DMS 273 (cell line): ENCODE measurements around the gene PLCB3.

Experiments used
- DNase-seq: peaks from one replicate; lab custom pipeline; 2025; ENCODE audit not compliant: unreplicated experiment; lab: John Stamatoyannopoulos, UW

The PLCB3 gene

GRCh38 chr11:64265176-64266160 is 14.1 kb downstream of the PLCB3 start:
- DNase-seq = no peak

GRCh38 chr11:64266339-64266738 is 15.0 kb downstream of the PLCB3 start:
- no peak for DNase-seq

GRCh38 chr11:64267207-64267945 is 16.0 kb downstream of the PLCB3 start:
- peak; percentile 67 for DNase-seq

GRCh38 chr11:64268025-64268892 is 16.9 kb downstream of the PLCB3 start:
- peak; percentile 87 for DNase-seq

- DNase-seq = peak; percentile 49
Observed at GRCh38 chr11:64268893-64269539, 17.7 kb downstream of the PLCB3 start.

GRCh38 chr11:64269540-64270220 is 18.4 kb downstream of the PLCB3 start:
- peak; percentile 99 for DNase-seq

GRCh38 chr11:64275031-64275800 is 23.9 kb downstream of the PLCB3 start:
- DNase-seq = no peak

- no peak for DNase-seq
Observed at GRCh38 chr11:64275841-64276240, 24.5 kb downstream of the PLCB3 start.

- DNase-seq = no peak
Observed at GRCh38 chr11:64276653-64277431, 25.5 kb downstream of the PLCB3 start.

- no peak for DNase-seq
Observed at GRCh38 chr11:64278576-64279190, 27.4 kb downstream of the PLCB3 start.

GRCh38 chr11:64281957-64282770 is 30.8 kb downstream of the PLCB3 start:
- no peak for DNase-seq

GRCh38 chr11:64283092-64283491 is 31.8 kb downstream of the PLCB3 start:
- DNase-seq = no peak

GRCh38 chr11:64284048-64284961 is 33.0 kb downstream of the PLCB3 start, which contains the start of gene BAD:
BAD (minus strand) TSS chr11:64284665; CDS start chr11:64284368, 297 bp downstream.
- DNase-seq = peak; percentile 96

- DNase-seq = peak; percentile 86
Observed at GRCh38 chr11:64284962-64285884, 33.9 kb downstream of the PLCB3 start, which contains the start of gene GPR137. GPR137 (plus strand) TSS chr11:64285848; CDS start chr11:64286525, 677 bp downstream.
